Transverse colon (tissue), 4 donors: ENCODE data around the gene MAPK8IP3.

Source experiments
- POLR2A ChIP-seq: fragments of 450-650 bp; IDR thresholded peaks from one replicate; pipeline ENCODE4 v1.6.1; 2016; ENCODE audit warnings: antibody characterized with exemption, mild to moderate bottlenecking, moderate library complexity
- POLR2AphosphoS5 ChIP-seq, 3 donors: sonication (generic); formaldehyde crosslinking; IDR thresholded peaks; one replicate each; pipeline ENCODE4 v1.6.1; 2016; ENCODE audit warnings: antibody characterized with exemption in 3 of 3
- TF ChIP-seq, protein P1 (sequence below), 5 experiments: fragments of 200-600 bp in 3 of 5; fragments of 450-650 bp in 2 of 5; sonication (generic) in 3 of 5; IDR thresholded peaks; 1 replicate in 2 of 5; 2 replicates in 3 of 5; pipeline ENCODE4 v1.5.1; 2016 to 2017; ENCODE audit warnings: antibody characterized with exemption in 5 of 5, inconsistent platforms in 3 of 5, mild to moderate bottlenecking in 2 of 5, moderate library complexity in 1 of 5

DNA sequence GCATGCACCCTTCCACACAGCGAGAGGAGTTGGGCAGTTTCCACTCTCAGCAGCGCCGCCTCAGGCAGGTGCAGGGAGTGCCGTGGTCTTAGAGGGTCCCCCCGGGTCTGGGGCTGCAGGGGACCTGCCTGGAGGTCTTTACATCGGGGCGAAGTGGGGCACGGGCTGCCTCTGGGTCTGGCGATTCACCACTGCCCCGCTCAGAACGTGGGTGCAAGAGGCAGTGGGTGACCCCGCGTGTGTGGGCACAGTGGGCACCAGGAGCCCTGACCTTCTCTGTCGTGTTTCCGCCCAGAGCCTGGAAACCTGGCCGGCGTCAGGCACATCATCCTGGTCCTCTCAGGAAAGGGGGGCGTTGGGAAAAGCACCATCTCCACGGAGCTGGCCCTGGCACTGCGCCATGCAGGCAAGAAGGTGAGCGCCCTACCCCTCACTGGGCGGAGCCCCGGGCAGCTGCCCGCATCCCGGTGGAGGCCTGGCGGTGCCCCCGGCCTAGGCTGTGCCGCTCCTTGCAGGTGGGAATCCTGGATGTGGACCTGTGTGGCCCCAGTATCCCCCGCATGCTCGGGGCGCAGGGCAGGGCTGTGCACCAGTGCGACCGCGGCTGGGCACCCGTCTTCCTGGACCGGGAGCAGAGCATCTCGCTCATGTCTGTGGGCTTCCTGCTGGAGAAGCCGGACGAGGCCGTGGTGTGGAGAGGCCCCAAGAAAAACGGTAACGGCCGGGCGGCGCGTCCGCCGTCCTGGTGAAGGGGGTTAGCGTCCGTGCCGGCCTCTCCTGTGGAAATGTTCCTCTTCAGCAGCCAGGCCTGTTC is 80.5 kb downstream of the MAPK8IP3 start:
- TF ChIP-seq, protein P1, sequence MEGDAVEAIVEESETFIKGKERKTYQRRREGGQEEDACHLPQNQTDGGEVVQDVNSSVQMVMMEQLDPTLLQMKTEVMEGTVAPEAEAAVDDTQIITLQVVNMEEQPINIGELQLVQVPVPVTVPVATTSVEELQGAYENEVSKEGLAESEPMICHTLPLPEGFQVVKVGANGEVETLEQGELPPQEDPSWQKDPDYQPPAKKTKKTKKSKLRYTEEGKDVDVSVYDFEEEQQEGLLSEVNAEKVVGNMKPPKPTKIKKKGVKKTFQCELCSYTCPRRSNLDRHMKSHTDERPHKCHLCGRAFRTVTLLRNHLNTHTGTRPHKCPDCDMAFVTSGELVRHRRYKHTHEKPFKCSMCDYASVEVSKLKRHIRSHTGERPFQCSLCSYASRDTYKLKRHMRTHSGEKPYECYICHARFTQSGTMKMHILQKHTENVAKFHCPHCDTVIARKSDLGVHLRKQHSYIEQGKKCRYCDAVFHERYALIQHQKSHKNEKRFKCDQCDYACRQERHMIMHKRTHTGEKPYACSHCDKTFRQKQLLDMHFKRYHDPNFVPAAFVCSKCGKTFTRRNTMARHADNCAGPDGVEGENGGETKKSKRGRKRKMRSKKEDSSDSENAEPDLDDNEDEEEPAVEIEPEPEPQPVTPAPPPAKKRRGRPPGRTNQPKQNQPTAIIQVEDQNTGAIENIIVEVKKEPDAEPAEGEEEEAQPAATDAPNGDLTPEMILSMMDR (IDR thresholded peaks at IDR 0.05), result no peak
- TF ChIP-seq POLR2AphosphoS5 (IDR thresholded peaks at IDR 0.05) (no peak), POLR2A (no peak)
